T-helper 22 cell (primary cell): ENCODE data around the gene MCF2L2.

Source experiments
- DNase-seq: peaks from one replicate; pipeline ENCODE4 v3.0.0-alpha.2; 2020; ENCODE audit warnings: low read depth

Gene MCF2L2

DNA sequence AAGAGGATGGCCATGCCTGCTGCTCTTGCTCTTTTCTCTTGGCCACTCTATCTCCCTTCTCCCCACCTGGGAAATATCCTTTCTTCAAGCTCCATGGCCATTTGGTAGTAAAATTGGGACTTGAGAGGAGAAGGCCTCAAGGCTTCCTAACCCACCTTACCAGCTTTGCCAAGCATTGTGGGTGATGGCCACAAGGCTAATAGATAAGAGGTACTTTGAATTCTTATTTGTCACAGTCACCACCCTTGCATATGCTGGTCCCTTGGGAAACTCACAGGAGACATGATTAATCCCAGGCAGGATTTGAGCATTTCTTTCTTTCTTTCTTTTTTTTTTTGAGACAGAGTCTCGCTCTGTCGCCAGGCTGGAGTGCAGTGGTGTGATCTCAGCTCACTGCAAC is 138.2 kb downstream of the MCF2L2 start:
- DNase-seq: no peak

- DNase-seq: no peak
Observed at GRCh38 chr3:183288117-183288516, 140.3 kb downstream of the MCF2L2 start.

- no peak for DNase-seq
Observed at GRCh38 chr3:183287301-183287971, 141.0 kb downstream of the MCF2L2 start.

DNA sequence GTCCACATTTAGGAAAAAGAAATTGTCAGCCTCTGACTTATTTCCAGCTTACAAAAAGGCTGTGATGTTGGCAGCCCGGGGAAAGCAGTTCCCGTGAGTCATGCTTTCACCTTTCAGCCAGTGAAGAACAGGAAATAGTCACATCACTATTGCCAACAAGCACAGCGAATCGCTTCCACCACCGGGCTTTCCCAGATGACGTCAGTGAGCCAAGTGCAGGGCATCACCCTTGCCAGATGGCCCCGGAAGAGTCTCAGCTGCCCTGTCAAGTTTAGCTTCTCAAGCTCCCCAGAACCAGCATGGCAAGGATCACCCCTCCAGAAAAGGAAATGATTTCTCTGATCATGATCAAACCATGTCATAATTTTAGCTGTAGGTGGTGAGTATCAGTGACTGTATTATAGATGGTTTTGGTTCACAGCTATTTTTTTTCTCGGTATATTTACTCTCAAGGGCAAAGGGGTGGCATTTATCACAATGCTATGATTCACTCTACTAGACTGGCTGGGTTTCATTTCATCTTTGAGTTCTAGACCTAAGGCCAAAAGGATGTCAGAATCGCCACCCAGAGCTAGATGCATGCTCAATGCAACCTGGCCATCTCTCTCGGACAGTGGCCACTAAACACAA is 142.5 kb downstream of the MCF2L2 start:
- DNase-seq: peak; percentile 94

DNA sequence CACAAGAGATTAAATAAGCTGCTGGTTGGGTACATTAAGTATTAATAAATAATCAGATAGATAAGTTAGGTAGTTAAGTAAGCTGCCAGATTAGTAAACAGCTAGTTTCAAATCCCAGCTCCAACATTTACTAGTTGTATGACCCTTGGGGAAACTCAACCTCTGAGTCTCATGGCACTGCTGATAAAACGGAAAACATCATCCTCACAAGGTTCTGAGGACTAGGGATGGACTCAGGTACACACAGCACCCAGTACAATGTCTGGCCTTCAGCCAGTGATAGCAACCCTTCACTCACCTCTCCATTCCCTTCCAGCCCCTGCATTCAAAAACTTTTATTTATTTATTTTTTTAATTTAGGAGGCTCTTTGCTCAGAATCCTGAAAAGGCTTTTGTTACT is 143.1 kb downstream of the MCF2L2 start:
- DNase-seq: no peak

DNA sequence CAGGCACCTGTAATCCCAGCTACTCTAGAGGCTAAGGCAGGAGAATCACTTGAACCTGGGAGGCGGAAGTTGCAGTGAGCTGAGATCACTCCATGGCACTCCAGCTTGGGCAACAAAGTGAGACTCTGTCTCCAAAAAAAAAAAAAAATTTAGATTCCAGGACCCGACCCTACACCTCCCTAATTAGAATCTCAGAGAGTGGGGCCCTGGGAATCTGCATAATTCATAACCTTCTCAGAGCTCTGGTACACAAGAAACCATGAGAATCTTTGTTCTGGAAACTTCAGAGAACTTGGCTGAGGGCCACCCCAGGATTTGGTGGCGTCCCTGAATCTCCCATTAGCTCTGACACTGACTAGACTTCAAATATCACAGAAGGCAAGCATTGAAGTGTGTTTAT is 143.8 kb downstream of the MCF2L2 start:
- no peak for DNase-seq

DNA sequence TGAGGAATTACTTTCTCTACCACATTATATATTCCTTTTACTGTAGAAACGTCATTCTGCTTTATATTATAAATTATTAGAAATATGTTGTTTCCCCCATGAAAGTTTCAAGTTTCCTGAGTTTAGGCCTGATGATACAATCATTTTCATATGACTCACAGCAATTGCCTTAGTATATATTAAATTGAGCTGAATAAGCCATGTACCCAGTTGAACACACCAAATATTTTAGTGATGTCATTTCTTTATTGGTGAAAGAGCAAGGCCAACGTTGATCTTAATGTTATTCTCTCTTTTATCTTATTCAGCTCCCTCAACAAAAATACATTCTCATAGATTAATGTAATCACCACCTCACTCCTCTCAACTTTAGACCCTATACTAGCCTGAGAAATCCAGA is 144.5 kb downstream of the MCF2L2 start:
- no peak for DNase-seq

DNA sequence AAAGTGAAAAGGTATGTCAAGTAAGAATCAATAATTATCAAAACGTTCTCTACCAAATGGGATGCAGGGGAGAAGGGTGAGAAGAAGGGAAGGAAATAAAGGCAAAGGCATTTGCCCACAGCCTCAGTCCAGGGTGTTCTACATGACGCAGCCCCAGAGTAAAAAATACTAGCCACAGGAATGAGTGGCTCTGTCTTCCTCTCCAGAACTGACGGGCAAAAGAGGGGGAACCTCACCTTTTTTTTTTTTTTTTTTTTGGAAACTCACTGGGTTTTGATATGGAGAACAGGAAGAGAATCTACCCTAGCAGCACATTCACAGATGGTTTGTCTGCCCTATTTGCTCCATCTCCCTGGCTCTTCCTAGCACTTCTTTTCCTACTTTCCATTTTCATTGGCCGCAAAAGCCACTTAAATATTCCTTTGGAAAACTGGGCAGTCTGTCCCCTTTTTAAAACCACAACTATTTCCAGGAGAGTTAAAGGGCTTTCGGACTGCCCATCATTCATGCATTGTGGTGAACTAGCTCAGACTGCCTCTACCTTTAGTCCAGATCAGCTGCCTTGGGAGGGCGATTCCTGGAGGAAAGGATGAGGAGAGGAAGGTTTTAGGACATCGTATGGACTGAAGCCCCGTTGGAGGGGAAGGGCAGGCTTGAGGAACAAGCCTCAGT is 147.2 kb downstream of the MCF2L2 start:
- no peak for DNase-seq

DNA sequence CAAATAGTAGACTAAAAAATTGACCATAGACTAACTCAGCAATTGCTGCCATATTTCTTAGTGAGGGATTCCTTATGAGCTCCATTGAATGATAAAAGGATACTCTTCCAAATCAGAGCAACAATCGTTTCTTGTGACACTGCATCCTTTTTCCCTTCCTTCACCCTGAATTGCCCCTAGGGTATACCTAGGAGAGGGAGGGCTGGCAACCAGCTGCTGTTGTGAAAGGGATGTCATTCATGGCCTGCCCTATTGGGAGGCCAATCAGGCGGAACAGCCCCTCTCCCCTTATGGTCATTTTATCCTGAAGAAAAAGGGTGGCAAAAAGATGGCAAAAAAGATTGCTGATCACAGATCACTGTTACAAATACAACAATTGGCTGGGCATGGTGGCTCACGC is 149.0 kb downstream of the MCF2L2 start:
- no peak for DNase-seq

DNA sequence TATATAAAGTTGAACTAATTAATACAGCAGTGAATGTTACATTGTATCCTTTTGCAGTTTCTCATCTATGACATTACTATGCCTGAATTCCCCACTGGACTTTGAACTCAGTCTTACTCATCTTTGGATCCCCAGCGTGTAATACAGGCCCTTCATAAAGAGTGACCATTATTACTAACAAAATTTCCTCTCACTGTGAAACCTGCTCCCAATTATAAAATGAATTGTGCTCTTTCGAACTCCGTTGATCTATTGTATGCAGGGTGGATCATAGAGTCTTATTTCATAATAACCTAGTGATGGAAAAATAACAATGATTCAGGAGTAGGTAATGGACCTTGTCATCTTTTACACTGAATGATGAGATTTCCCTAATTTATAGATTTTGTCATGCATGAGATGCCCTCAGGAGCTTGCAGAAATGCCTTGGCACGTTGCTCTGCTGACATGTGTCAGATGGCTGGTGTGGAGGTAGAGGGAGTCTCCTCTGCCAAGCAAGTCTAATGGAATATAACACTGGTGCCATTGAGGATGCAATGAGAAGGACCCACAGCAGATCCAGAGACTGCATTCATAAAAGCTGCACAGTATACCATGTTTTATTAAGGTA is 149.8 kb downstream of the MCF2L2 start:
- DNase-seq: no peak

- DNase-seq: no peak
Observed at GRCh38 chr3:183277260-183277659, 151.2 kb downstream of the MCF2L2 start.

DNA sequence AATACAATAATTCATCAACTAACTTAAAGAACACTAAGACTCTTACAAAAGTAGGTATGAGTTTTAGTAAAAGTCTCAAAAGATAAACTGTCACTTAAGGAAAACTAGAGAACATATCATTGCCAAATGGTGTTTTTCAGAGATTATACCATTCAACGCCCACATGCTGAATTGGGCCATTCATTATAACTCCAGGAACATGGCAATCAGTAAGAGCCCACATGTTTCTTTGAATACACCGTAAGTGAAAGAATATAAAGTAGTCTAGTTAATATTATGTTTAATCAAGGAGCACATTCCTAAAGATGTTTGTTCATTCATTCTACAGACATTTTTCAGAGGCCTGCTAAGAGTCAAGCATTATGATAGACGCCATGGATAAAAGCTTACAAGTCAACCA is 152.5 kb downstream of the MCF2L2 start:
- no peak for DNase-seq

DNA sequence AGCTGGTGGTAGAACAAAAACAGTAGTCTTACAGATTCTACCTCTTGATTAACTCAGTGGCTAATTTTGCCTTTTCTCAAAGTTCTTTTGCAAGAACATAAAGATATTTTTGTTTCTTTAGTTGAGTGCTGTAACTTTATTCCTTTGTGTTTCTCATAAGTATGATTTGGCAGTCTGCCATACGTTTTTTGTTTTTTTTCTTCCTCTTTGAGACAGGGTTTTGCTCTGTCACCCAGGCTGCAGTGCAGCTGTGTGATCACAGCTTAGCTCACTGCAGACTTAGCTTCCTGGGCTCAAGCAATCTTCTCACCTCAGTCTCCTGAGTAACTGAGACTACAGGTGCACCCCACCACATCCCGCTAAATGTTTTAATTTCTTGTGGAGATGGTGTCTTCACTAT is 153.0 kb downstream of the MCF2L2 start:
- DNase-seq: no peak

DNA sequence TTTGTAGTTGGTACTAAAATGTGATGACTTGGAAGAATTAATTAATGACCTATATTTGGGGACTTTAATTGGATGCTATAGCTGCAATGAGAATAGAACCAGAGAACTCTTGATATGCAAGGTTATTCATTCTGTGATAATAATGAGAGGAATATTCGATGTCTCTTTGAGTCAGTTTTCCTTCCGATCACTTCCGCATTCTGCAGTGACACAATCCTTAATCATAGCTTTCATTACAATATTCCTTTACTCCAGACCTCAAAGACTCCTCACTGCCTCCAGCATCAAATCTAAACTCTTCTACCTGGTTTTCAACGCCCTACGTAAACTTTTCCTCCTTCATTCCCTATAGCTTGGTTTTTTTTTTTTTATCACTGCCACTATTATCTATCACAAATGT is 153.8 kb downstream of the MCF2L2 start:
- no peak for DNase-seq

DNA sequence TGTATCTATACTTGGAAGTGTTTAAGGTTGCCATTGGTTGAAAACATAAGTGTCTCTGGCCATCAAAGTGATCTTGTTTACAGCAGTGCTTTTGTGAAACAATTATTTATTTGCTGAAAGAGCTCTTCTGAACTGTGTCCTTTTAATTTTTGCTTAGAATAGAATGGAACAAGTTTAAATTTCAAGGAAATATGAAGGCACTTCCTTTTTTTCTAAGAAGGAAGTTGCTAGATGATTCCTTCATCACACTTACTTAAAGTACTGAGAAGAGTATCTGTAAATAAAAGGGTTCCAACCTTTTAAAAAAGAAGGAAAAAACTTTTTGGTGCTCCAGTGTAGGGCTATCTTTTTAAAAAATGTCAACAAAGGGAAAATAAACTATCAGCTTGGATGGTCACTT is 155.6 kb downstream of the MCF2L2 start:
- no peak for DNase-seq

GRCh38 chr3:183272142-183272541 is 156.3 kb downstream of the MCF2L2 start:
- no peak for DNase-seq

GRCh38 chr3:183270344-183270743 is 158.1 kb downstream of the MCF2L2 start:
- no peak for DNase-seq

- DNase-seq: no peak
Observed at GRCh38 chr3:183269345-183269744, 159.1 kb downstream of the MCF2L2 start.

GRCh38 chr3:183268366-183268765 is 160.1 kb downstream of the MCF2L2 start:
- DNase-seq: no peak

DNA sequence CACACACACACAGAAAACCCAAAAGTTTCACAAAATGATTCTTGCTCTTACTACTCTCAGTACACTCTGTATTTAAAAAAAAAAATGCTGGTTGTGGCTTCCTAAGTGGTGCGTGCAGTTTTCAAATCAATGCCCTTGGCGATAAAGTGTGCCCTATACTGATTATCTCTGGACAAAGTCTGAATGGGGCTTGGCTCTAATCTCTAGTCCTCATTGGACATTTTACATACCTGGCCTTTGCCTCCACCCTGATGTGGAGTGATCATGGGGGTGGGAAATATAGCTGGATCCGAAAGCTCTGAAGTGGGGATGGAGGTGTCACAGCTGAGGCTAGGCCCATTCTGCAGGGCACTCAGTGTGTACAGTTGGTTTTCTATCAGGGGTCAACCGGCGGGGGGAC is 161.3 kb downstream of the MCF2L2 start:
- DNase-seq: no peak

GRCh38 chr3:183266454-183266853 is 162.0 kb downstream of the MCF2L2 start:
- no peak for DNase-seq

- no peak for DNase-seq
Observed at GRCh38 chr3:183265834-183266417, 162.5 kb downstream of the MCF2L2 start.

- DNase-seq: no peak
Observed at GRCh38 chr3:183265157-183265642, 163.2 kb downstream of the MCF2L2 start.
